Hippocampal formation (tissue), 2 donors: ENCODE data around the gene SEMA3F.

Experiments used
- DNase-seq, 2 donors: peaks; one replicate each; lab custom pipeline; 2025; lab: John Stamatoyannopoulos, UW

The SEMA3F gene

DNA sequence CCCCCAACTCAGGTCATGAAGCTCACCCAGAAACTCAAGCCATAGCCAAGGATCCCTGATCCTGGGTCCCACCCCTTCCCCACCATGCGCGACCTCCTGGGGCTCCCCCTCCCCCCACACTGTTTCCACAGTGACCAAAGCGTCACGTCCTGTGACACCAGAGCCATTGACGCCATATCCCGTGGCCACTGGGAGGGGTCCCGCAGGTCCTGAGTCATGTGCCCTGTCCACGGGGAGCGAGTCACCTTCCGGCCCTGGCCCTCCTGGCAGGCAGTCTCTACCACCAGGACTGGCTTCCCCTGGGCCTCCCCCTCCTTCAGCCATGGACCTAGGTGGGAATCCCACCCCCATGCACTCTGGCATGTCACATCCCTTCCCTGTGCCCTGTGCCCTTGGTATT, 15.6 kb downstream of the SEMA3F start:
- no peak for DNase-seq

DNA sequence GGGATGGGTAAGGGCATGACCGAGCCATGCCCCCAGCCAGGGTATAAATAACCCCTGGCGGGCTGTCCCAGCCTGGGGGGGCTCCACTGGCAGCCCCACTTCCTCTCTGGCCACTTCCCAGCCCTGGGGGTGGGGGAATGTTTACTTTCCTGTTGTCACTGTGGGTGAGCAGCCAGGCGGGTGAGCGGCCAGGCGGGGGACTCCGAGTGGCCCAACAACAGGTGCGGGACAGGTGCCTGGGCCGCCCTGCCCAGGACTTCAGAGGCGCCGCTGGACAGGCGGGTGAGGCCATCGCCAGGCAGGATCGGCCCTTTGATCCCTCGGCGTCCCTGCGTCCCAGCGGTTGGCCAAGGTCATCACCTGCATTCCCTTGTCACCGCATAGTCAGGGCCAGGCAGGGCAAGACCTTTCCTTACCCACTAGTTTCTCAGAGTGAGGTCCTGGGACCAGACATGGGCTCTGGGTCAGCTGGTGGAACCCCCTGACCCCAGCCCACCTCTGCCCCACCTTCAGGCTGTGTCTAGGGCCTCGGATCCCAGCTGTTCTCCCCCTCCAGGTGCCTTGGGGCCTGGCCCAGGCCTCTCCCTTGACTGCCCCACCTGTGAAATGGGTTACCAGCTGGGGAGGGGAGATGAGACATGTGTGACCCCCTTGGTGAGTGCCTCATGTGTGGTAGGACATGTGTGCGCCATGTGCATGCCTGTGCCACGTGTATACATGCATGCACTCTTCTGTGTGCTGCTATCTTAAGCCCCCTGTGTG, 16.6 kb downstream of the SEMA3F start:
- no peak for DNase-seq

GRCh38 chr3:50172626-50173220, 17.6 kb downstream of the SEMA3F start:
- no peak for DNase-seq

GRCh38 chr3:50173685-50174516, 18.8 kb downstream of the SEMA3F start:
- no peak for DNase-seq

DNA sequence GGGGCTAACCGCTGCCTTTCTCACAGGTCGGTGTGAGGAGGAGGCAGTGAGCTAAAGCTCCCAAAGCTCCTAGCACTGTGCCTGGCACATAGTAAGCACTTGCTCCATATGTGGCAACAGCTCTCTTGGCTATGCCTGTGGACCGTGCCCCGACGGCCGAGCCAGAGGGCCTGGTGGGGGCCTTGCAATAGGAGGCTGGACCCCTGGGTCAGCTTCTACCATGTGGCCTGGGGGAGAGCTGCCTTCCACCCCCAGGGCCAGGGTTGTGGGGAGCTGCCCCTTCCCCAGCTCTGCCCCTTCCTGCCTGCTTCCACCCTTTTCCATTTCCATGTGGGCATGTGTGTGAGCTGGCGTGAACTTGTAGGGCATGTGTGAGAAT, 19.4 kb downstream of the SEMA3F start:
- no peak for DNase-seq

GRCh38 chr3:50174947-50175524, 19.9 kb downstream of the SEMA3F start:
- DNase-seq: no peak

DNA sequence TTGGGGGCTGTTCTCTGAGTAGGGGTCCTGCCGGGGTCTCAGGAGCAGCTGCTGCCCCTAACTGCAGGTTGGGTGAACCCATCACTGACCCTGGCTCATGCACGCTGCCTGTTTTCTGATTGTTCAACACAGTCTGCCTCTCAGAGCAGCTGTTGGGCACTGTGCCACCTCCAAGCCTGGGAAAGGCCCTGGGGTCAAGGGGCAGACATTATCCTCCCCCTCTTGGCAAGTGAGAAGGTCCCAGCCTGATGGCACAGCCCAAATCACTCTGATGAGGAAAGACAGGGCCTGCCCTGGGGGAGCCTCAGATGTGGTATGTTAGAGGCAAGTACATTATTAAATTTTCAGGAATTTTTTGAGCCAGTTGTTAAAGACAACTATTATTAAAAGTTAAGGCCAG, 22.2 kb downstream of the SEMA3F start:
- no peak for DNase-seq

DNA sequence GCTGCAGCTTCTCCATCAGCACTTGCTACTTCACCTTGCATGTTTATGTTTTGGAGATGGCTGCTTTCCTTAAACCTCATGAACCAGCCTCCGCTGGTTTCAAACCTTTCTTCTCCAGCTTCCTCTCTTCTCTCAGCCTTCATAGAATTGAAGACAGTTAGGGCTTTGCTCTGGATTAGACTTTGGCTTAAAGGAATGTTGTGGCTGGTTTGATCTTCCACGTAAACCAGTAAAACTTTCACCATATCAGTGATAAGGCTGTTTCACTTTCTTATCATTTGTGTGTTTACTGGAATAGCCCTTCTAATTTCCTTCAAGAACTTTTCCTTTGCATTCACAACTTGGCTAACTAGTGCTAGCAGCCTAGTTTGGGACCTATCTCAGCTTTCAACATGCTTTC, 24.6 kb downstream of the SEMA3F start:
- DNase-seq: no peak

- DNase-seq: no peak
Observed at GRCh38 chr3:50181985-50182384, 26.9 kb downstream of the SEMA3F start.

DNA sequence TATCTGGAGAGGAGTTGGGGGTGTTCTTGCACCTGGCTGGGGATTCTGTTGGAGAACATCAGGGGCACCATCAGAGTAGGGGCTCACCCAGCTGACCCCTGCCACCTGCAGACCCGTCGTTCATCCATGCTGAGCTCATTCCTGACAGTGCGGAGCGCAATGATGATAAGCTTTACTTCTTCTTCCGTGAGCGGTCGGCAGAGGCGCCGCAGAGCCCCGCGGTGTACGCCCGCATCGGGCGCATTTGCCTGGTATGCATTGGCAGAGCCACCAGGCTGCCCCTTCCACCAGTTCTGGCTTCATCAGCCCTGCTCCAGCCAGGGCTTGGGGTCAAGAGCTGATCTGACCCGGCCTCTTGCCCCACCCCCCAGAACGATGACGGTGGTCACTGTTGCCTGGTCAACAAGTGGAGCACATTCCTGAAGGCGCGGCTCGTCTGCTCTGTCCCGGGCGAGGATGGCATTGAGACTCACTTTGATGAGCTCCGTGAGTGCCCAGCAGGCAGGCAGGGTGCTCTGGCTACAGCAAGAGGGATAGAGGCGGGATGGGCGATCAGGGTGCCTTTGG, 27.5 kb downstream of the SEMA3F start:
- no peak for DNase-seq

- DNase-seq: no peak
Observed at GRCh38 chr3:50183755-50184154, 28.6 kb downstream of the SEMA3F start.

GRCh38 chr3:50184242-50184978, 29.3 kb downstream of the SEMA3F start:
- DNase-seq: no peak

DNA sequence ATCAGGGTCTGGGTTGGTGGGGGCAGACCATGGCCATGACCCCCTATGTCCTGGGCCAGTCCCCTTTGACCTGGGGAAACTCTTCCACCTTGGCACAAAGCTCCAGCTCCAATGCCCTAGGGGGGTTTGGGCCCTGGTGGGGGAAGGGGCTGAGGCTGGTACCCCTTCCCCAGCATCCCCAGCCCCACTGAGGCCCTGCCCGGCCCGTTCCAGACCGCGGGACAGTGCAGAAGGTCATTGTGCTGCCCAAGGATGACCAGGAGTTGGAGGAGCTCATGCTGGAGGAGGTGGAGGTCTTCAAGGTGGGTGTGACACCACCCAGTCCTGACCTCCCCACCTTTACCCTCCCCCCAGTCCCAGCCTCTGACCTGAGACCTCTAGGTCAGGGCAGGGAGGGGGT, 30.1 kb downstream of the SEMA3F start:
- DNase-seq: no peak

DNA sequence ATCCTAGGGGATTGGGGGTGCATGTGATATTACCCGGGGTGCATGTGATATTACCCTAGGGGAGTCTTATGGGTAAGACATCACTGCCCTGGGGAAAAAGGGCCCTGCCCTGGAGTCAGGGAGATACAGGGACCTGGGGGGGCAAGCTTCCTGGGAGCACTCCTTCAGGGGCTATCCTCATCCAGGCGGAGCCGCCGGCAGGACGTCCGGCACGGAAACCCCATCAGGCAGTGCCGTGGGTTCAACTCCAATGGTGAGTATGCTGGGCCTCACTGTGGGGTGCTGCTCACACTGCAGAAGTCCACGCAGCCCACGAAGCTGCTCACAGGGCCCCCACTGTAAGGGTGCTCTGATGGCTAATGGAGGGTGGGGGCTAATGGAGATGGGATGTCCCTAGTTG, 31.0 kb downstream of the SEMA3F start:
- DNase-seq: no peak

GRCh38 chr3:50187750-50188149, 32.6 kb downstream of the SEMA3F start:
- no peak for DNase-seq

- peak; percentile 42 to 44 for DNase-seq
Observed at GRCh38 chr3:50189274-50189673, 34.1 kb downstream of the SEMA3F start.

DNA sequence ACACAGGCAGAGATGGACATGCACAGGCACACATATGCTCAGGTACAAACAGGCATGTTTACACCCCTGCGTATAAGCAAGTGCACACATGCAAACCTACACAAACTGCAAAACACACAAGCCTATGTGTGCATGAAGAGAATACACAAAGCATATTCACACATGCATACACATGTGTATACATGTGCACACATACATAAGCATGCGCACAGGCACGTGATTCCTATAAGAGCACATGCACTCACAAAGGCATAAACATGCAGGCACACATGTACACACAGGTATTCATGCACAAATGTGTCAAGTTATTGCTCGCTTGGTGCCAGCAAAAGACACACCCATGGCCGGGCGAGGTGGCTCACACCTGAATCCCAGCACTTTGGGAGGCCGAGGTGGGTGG, 34.9 kb downstream of the SEMA3F start:
- no peak for DNase-seq

DNA sequence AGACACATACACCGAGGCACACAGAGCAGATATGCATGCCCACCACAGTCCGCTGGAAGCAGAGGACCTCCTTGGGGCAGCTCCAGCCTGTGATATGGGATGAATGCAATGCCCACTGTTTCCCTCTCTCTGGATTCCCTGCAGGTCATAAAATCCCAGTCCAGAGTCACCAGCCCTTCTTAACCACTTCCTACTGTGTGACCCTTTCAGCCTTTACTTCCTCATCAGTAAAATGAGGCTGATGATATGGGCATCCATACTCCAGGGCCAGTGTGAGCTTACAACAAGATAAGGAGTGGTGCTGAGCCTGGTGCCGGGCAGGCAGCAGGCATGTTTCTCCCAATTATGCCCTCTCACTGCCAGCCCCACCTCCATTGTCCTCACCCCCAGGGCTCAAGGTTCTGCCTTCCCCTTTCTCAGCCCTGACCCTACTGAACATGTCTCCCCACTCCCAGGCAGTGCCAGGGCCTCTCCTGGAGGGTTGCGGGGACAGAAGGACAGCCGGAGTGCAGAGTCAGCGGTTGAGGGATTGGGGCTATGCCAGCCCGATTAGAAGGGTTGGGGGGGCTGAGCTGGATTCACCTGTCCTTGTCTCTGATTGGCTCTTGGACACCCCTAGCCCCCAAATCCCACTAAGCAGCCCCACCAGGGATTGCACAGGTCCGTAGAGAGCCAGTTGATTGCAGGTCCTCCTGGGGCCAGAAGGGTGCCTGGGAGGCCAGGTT, 36.0 kb downstream of the SEMA3F start, which contains the start of gene GNAT1:
Gene GNAT1 (plus strand): TSS at position 675 of the 725 bp plus-strand sequence. CDS start 116 bp downstream, outside the sequence.
- DNase-seq: no peak

DNA sequence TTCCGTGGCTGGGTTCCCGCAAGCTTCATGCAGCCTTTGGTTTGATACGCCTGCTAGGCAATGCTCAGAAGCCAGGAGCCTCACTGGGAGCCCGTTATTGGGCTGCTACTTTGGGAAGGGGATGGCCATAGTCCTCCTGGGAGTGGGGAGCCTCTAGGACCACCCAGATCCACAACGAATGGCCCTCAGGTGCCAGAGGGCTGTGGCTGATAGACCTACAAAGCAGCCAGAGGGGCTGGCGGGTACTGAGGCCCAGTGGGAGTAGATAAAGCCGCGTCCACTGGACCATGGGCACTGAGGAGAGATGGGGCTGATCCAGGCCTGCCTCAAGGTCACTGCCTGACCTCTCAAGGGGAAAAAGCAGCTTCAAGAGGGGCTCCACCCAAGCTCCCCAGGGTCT, 37.0 kb downstream of the SEMA3F start:
- DNase-seq: no peak

GRCh38 chr3:50192689-50193141, 37.6 kb downstream of the SEMA3F start:
- peak; percentile 13 to 43 for DNase-seq

DNA sequence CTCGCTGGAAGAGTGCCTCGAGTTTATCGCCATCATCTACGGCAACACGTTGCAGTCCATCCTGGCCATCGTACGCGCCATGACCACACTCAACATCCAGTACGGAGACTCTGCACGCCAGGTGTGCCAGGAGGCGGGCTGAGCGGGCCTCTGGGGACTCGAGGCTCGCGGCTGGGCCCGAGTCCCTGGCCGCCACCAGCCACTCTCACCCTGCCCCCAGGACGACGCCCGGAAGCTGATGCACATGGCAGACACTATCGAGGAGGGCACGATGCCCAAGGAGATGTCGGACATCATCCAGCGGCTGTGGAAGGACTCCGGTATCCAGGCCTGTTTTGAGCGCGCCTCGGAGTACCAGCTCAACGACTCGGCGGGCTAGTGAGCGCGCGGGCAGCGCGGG, 38.2 kb downstream of the SEMA3F start:
- DNase-seq: no peak
